ENCODE data around the gene HECTD1.
A peak's percentile ranks its signal among the peaks of the same experiment; 100 is the strongest.

The HECTD1 gene

GRCh38 chr14:31251028-31251958 is 43.7 kb upstream of the HECTD1 start:
- Histone ChIP-seq H3K9me3 (ENCODE audit: control insufficient read depth, insufficient read depth, low read depth, low read length) (no peaks in the 10 kb centered on the region), H3K36me3 (ENCODE audit: control insufficient read depth in 2 of 2, insufficient read depth in 1 of 2, low read length in 2 of 2) (no peaks in the 10 kb centered on the region), H3K27ac (ENCODE audit: extremely low read depth, low read depth, low read length) (no peak overlapping the region), H3K4me1 (ENCODE audit: control insufficient read depth, insufficient read depth, low read length) (no peaks in the 10 kb centered on the region), H3K4me3 (ENCODE audit: low read depth, low read length) (no peak overlapping the region)
- CTCF ChIA-PET, result no interaction called here
- TF ChIP-seq KLF1 (tag by site-specific recombination; IDR thresholded peaks at IDR 0.05) (peak; percentile 49; the same call in 1 of the 2 replicates), EGR2 (tag by site-specific recombination; IDR thresholded peaks at IDR 0.05; ENCODE audit: low read depth) (no peak)
- POLR2A ChIA-PET, result no interaction called here

GRCh38 chr14:31244626-31245025 is 37.0 kb upstream of the HECTD1 start:
- POLR2A ChIA-PET, result no interaction called here

GRCh38 chr14:31243860-31244259 is 36.3 kb upstream of the HECTD1 start:
- ChIA-PET POLR2A (no interaction called here), CTCF (no interaction called here)
- Histone ChIP-seq H3K36me3 (ENCODE audit: control insufficient read depth in 2 of 2, insufficient read depth in 1 of 2, low read length in 2 of 2) (no peaks in the 10 kb centered on the region), H3K27ac (ENCODE audit: extremely low read depth, low read depth, low read length) (no peak overlapping the region), H3K4me3 (ENCODE audit: low read depth, low read length) (no peak overlapping the region), H3K4me1 (ENCODE audit: control insufficient read depth, insufficient read depth, low read length) (no peaks in the 10 kb centered on the region), H3K9me3 (ENCODE audit: control insufficient read depth, insufficient read depth, low read depth, low read length) (no peaks in the 10 kb centered on the region)
- TF ChIP-seq ZNF169 (tag by site-specific recombination; IDR thresholded peaks at IDR 0.05) (no peak), TSHZ1 (tag by site-specific recombination; IDR thresholded peaks at IDR 0.05; ENCODE audit: borderline replicate concordance) (no peak), ZNF16 (tag by site-specific recombination; IDR thresholded peaks at IDR 0.05; ENCODE audit: low read depth) (no peak), ZNF530 (tag by site-specific recombination; IDR thresholded peaks at IDR 0.05; ENCODE audit: low read depth) (no peak), CTCF (tag by site-specific recombination; IDR thresholded peaks at IDR 0.05) (no peak), ZNF621 (tag by site-specific recombination; IDR thresholded peaks at IDR 0.05) (no peak), FEZF1 (tag by site-specific recombination; IDR thresholded peaks at IDR 0.05) (no peak), TCF7L2 (IDR thresholded peaks at IDR 0.05; ENCODE audit: borderline replicate concordance, low read depth, low read length) (no peak), REPIN1 (tag by site-specific recombination; IDR thresholded peaks at IDR 0.05; ENCODE audit: low read depth) (no peak), ATF2 (tag by site-specific recombination; IDR thresholded peaks at IDR 0.05; ENCODE audit: low read depth) (no peak), ZNF292 (tag by site-specific recombination; IDR thresholded peaks at IDR 0.05; ENCODE audit: borderline replicate concordance, low read depth) (no peak), MYNN (tag by site-specific recombination; IDR thresholded peaks at IDR 0.05; ENCODE audit: borderline replicate concordance) (no peak), KLF1 (tag by site-specific recombination; IDR thresholded peaks at IDR 0.05) (no peak), ZNF558 (tag by site-specific recombination; IDR thresholded peaks at IDR 0.05) (no peak), ZNF146 (tag by site-specific recombination; IDR thresholded peaks at IDR 0.05) (no peak)

More at GRCh38 chr14:31244626-31245025, 37.0 kb upstream of the HECTD1 start:
- Histone ChIP-seq H3K27ac (ENCODE audit: extremely low read depth, low read depth, low read length) (no peak overlapping the region), H3K4me1 (ENCODE audit: control insufficient read depth, insufficient read depth, low read length) (no peaks in the 10 kb centered on the region), H3K9me3 (ENCODE audit: control insufficient read depth, insufficient read depth, low read depth, low read length) (no peaks in the 10 kb centered on the region), H3K4me3 (ENCODE audit: low read depth, low read length) (no peak overlapping the region), H3K36me3 (ENCODE audit: control insufficient read depth in 2 of 2, insufficient read depth in 1 of 2, low read length in 2 of 2) (no peaks in the 10 kb centered on the region)
- CTCF ChIA-PET, result interaction anchor here (1.1 kb wide), 1 partner anchor 10 kb away, joined by 3 read pairs; no protein-coding TSS in a partner anchor
- TF ChIP-seq BCL6B (tag by site-specific recombination; IDR thresholded peaks at IDR 0.05), result no peak
- no peak for TF ChIP-seq YY2 (tag by site-specific recombination; IDR thresholded peaks at IDR 0.05)
- no peak for TF ChIP-seq ZNF239 (tag by site-specific recombination; IDR thresholded peaks at IDR 0.05)
- no peak for TF ChIP-seq ZNF510 (tag by site-specific recombination; IDR thresholded peaks at IDR 0.05; ENCODE audit: insufficient replicate concordance)
- TF ChIP-seq BCL11B (tag by site-specific recombination; IDR thresholded peaks at IDR 0.05; ENCODE audit: low read depth), result no peak
- TF ChIP-seq BCL11A (tag by site-specific recombination; IDR thresholded peaks at IDR 0.05; ENCODE audit: low read depth), result no peak
